ENCODE measurements around the gene SLCO3A1.
"Not testable (repeated sequence)": the region's sequence is repeated elsewhere in the genome, so short reads cannot be mapped to it uniquely, and the experiment has no call there.

Gene SLCO3A1

DNA sequence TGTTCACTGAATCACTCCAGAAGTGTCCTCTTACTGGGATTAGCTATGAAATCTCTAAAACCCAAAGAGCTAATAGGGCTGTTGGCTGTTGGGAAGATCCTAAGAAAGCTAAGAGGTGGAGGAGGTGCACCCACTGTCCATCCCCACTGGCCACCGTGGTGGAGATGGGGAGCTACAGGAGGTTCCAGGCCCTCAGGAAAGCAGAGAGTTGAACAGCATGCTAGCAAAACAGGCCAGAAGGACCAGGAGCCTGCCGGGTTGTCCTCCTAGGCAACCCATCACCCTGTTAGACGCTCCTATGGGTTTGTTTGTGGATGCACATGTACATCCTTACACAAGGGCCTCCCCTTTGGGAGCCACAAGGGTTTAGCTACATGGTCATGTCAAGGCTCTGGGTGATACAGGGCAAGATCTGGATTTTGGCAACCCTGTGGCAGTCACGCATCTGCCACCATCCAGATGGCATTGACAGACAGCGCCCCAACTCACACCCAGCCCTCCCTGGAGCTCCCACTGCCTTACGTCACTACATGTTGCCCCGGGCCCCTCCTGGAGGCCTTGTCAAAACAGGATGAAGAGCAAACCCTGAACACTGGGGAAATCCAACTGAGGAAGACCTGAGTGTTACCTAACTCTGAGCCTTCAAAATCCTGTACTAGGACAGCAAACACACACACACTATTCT, 208.1 kb downstream of the SLCO3A1 start:
- H3K4me3 ChIP-seq (ENCODE audit: low read depth, low read length): no peak overlapping the region
- DNase-seq (ENCODE audit: low read depth): no peak
- TF ChIP-seq CTCF (IDR thresholded peaks at IDR 0.05; ENCODE audit: low read depth, low read length, missing control alignments): no peak

- no peak for DNase-seq (ENCODE audit: low read depth)
- TF ChIP-seq CTCF (IDR thresholded peaks at IDR 0.05; ENCODE audit: low read depth, low read length, missing control alignments): no peak
Observed at GRCh38 chr15:92062505-92062904, 209.0 kb downstream of the SLCO3A1 start.

GRCh38 chr15:92068121-92068520, 214.6 kb downstream of the SLCO3A1 start:
- TF ChIP-seq CTCF (IDR thresholded peaks at IDR 0.05; ENCODE audit: low read depth, low read length, missing control alignments): no peak
- no peak overlapping the region for H3K4me3 ChIP-seq (ENCODE audit: low read depth, low read length)
- no peak for DNase-seq (ENCODE audit: low read depth)

More at GRCh38 chr15:92062505-92062904, 209.0 kb downstream of the SLCO3A1 start:
- H3K4me3 ChIP-seq (ENCODE audit: low read depth, low read length): no peak overlapping the region

DNA sequence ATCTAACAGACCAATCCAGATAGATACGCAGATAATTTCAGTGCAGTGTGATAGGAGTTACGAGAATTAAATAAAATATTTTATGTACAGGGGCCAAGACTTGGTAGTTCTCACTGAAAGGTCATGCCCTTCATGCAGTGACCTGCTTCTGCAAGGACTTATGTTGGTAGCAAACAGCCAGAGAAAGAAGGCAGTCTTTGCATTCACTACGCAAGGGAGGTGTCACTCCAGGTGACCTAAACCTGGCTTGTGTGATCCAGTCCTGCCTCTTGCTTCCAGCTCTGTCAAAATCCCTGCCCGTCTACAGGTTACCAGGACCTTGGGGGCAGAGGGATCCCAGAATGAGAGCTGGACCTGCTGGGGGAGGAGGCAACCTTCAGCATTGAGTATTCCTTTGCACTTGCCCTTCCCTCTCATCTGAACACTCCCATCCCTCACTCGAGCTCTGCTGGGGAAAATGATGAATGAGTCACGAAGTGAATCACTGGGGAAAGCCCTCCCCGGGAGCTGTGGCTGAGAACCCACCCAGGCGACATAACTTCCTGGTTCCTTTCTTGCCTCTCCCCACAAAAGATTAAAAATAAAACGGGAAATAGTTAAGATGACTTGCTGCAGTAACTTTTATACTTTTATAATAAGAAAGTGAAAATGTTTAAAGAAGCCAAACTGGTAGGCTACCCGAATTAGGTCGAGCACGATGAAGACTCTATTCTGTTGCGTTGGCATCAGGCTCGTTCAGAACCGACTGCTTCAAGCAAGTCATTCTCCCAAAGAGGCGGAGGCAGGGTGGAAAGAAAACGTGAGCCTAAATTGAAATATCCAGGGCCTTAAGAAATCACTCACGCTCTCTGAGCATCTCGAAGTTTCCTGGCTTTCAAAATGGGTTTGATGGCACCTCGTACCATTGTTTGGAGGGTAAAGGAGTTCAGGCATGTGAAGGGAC, 216.1 kb downstream of the SLCO3A1 start:
- no peak overlapping the region for H3K4me3 ChIP-seq (ENCODE audit: low read depth, low read length)
- DNase-seq (ENCODE audit: low read depth): no peak
- no peak for TF ChIP-seq CTCF (IDR thresholded peaks at IDR 0.05; ENCODE audit: low read depth, low read length, missing control alignments)

- DNase-seq (ENCODE audit: low read depth); H3K4me3 ChIP-seq (ENCODE audit: low read depth, low read length): not testable (repeated sequence)
Observed at GRCh38 chr15:92070251-92070650, 216.7 kb downstream of the SLCO3A1 start.

GRCh38 chr15:92071045-92071634, 217.6 kb downstream of the SLCO3A1 start:
- no peak for DNase-seq (ENCODE audit: low read depth)
- no peak overlapping the region for H3K4me3 ChIP-seq (ENCODE audit: low read depth, low read length)
- no peak for TF ChIP-seq CTCF (IDR thresholded peaks at IDR 0.05; ENCODE audit: low read depth, low read length, missing control alignments)
